ENCODE data around the gene PLA2G2A.

The PLA2G2A gene

DNA sequence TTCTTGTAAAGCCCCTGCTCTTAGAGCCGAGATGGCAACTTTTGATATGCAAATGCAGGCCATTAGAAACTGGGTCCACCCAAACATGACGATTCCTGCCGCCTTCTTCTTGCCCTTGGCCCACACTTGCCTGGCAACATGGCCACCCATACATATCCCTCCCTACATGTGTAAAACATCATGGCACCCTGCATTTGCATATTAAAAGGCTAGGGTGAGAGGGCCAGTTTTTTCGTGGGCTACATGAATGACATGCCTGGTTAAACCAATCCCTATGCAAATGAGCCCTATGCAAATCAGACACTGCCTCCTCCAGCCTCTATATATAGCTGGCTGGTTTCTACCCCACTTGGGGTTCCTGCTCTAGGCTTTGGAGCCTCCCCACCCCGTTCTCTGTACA is 18.8 kb downstream of the PLA2G2A start:
- Mint-ChIP-seq H3K9me3 (peaks cover 5% of the 10 kb centered on the region), H3K36me3 (peaks cover 2% of the 10 kb centered on the region), H3K27ac (no peak overlapping the region), H3K4me3 (no peak overlapping the region), H3K27me3 (peaks cover 31% of the 10 kb centered on the region), H3K4me1 (peaks cover 6% of the 10 kb centered on the region)
- DNase-seq (ENCODE audit: low spot score in 2 of 2) = no peak
- peak; percentile 70 for ATAC-seq (ENCODE audit: low read depth)

DNA sequence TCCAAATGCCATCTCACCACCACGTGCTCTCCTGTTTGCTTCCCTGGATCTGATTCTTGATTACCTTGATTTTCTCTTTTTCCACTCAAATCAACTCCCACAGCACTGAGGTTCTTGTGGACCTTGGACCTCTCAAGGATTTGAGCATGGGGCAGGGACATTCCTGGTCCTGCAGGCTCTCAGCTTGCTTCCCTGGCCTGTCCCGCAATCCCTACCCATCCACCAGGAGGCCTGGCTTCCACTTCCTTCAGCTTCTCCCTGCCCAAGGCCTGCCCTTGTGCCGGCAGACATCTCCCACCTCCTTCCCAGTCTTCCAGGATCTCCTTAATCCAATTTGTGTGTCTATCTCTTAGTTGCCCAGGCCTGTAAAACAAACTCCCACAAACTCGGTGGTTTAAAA is 21.6 kb downstream of the PLA2G2A start:
- DNase-seq (ENCODE audit: low spot score in 2 of 2) = no peak
- H3K36me3 Mint-ChIP-seq = peaks cover 2% of the 10 kb centered on the region
- peaks cover 26% of the 10 kb centered on the region for H3K27me3 Mint-ChIP-seq
- ATAC-seq (ENCODE audit: low read depth) = no peak
- H3K9me3 Mint-ChIP-seq = peaks cover 8% of the 10 kb centered on the region
- H3K4me3 Mint-ChIP-seq = no peak overlapping the region
- H3K27ac Mint-ChIP-seq = no peak overlapping the region
- peaks cover 6% of the 10 kb centered on the region for H3K4me1 Mint-ChIP-seq

DNA sequence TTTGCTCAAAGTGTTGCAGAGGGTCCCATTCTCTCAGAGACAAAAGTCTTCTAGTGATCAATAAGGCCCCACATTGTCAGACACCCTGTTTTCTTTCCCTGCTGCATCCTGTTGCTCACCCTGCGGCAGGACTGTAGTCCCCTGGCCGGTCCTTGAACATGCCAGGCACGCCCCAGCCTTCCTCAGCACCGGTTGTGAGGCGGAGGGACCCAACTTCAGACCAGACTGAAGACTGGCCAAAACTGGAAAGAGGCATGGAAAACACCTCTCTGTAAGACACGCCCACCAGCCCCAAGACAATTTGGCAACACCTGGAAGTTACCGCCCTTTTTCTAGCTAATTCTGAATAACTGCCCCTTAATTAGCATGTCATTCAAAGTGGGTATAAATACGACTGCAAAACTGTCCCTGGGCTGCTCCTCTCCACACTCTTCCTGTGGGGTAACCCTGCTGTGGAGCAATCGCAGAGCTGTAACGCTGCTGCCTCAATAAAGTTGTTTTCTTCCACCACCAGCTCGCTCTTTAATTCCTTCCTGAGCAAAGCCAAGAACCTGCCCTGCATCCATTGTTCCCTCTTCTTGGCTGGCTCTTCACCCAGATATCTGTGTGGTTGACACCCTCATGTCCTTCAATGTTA is 23.8 kb downstream of the PLA2G2A start:
- Mint-ChIP-seq H3K4me3 (no peak overlapping the region), H3K9me3 (peaks cover 7% of the 10 kb centered on the region), H3K4me1 (peaks cover 3% of the 10 kb centered on the region), H3K36me3 (peaks cover 2% of the 10 kb centered on the region), H3K27ac (no peak overlapping the region), H3K27me3 (peaks cover 18% of the 10 kb centered on the region)
- no peak for DNase-seq (ENCODE audit: low spot score in 2 of 2)
- no peak for ATAC-seq (ENCODE audit: low read depth)

DNA sequence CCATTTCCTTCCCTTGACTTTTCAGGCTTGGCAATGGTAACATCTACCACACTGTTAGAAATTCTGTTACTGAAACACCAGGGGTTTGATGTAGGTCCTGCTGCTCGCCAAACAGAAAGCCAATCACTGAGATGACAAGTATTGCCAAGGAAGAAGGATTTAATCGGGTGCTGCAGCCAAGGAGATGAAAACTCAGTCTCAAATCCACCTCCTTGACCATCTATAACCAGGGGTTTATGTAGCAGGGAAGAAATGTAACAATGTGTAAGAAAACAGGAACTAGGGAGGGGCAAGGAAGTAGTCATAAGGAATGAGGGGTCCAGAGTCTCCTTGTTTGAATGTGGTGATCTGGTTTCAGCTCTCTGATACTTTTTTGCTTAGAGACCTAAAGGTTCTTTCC is 25.4 kb downstream of the PLA2G2A start:
- ATAC-seq (ENCODE audit: low read depth) (no peak), DNase-seq (ENCODE audit: low spot score in 2 of 2) (no peak)
- Mint-ChIP-seq H3K4me3 (no peak overlapping the region), H3K27ac (no peak overlapping the region), H3K4me1 (no peaks in the 10 kb centered on the region), H3K36me3 (peaks cover 2% of the 10 kb centered on the region), H3K9me3 (peaks cover 7% of the 10 kb centered on the region), H3K27me3 (peaks cover 20% of the 10 kb centered on the region)

DNA sequence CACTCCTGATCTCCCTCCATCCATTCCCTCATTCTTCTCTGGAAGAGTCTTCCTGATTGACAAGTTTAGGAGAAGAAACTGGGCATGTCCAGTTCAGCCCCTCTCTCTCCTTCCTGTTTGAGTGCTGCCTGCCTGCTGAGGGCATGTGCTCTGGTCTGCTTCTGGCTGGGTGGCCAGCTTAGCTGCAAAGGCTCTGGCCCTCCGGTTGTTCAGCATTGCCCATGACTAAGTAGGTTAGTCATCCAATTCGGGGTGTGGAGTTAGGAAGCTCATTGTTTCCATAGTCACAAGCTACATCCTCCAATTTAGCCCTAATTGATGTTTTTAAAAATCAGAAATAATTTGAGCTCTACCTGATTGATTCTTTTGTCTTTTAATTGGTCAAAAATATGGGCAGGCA is 30.4 kb downstream of the PLA2G2A start:
- Mint-ChIP-seq H3K4me1 (no peaks in the 10 kb centered on the region), H3K36me3 (no peaks in the 10 kb centered on the region), H3K4me3 (no peak overlapping the region), H3K27ac (no peak overlapping the region), H3K27me3 (peaks cover 18% of the 10 kb centered on the region), H3K9me3 (peaks cover 2% of the 10 kb centered on the region)
- ATAC-seq (ENCODE audit: low read depth) (no peak), DNase-seq (ENCODE audit: low spot score in 2 of 2) (no peak)

DNA sequence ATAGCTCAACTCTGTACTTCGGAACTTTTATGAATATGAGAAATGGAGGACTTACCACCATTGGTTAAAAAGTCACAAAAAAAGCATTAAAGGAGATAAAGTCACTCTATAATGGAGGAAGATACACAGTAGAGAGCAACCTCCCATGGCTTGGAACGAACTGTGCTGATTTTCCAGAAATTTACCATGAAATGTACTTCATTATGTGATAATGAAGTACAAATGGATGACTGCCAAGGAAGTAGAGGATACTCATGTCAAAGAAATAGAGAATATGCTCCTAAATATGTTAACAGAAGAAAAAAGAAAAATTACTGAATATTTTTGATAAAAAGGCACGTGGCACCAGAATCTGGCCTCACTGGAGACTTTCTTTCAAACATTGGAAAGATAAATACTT is 32.4 kb downstream of the PLA2G2A start:
- H3K4me3 Mint-ChIP-seq = no peak overlapping the region
- ATAC-seq (ENCODE audit: low read depth) = no peak
- no peak overlapping the region for H3K27ac Mint-ChIP-seq
- no peaks in the 10 kb centered on the region for H3K4me1 Mint-ChIP-seq
- H3K27me3 Mint-ChIP-seq = peaks cover 17% of the 10 kb centered on the region
- no peaks in the 10 kb centered on the region for H3K36me3 Mint-ChIP-seq
- no peak for DNase-seq (ENCODE audit: low spot score in 2 of 2)
- peaks cover 1% of the 10 kb centered on the region for H3K9me3 Mint-ChIP-seq

DNA sequence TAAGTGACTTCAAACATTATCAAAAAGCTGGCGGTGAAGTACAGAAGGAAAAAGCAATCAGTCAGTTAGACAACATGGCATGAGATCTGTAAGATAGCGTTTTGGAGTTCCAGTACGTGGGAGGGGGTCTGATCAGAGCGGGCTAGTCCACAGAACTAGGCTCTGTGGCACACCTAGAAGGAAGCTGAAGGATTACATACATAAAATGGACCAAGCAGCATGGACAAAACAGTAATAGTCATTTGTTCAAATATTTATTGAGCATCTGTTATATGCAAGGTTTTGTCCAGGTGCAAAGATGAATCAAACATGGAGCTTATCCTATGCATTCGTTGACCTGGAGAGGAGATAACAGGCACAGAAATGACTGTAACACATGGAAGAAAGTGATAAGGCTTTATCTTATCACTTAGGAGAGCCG is 33.1 kb downstream of the PLA2G2A start:
- Mint-ChIP-seq H3K27me3 (peaks cover 17% of the 10 kb centered on the region), H3K4me3 (no peak overlapping the region), H3K36me3 (no peaks in the 10 kb centered on the region), H3K27ac (no peak overlapping the region), H3K4me1 (no peaks in the 10 kb centered on the region), H3K9me3 (peaks cover 1% of the 10 kb centered on the region)
- DNase-seq (ENCODE audit: low spot score in 2 of 2) (no peak), ATAC-seq (ENCODE audit: low read depth) (no peak)

DNA sequence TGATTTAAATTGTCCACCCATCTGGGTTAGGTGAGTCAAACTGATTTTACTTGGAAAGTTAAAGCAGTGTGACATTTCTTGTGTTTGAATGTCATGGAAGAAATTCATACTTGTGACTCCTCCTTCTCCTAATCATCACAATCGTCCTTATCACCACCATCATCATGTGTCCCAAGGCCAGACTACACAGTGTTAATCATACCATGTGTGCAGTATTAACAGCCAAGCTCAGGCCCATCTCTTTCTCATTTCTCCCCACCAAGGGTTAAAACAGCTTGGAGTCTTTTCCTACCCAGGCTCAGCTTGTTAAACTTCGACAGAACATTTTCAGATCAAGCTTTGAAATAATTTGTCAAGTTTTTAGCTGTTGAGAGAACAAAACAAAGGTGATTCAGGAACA is 33.5 kb downstream of the PLA2G2A start:
- Mint-ChIP-seq H3K4me3 (no peak overlapping the region), H3K4me1 (no peaks in the 10 kb centered on the region), H3K27me3 (peaks cover 17% of the 10 kb centered on the region), H3K9me3 (peaks cover 1% of the 10 kb centered on the region), H3K27ac (no peak overlapping the region), H3K36me3 (no peaks in the 10 kb centered on the region)
- no peak for DNase-seq (ENCODE audit: low spot score in 2 of 2)
- no peak for ATAC-seq (ENCODE audit: low read depth)

DNA sequence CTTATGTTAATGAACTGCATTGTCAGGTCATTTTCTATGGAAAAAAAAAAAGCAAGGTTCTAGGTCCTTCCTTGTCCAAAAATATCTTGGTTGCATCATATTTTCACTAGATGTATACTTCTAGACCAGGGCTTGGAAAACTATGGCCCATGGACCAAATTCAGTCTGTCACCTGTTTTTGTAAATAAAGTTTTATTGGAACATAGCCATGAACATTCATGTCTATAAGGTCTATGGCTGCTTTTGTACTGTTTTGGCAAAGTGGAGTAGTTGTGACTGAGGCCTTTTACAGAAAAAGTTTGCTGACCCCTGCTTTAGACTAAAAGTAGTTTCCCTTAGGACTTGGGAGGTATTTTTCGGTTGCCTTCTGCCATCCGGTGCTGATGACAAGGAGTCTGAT is 36.8 kb downstream of the PLA2G2A start:
- no peak overlapping the region for H3K4me3 Mint-ChIP-seq
- H3K27me3 Mint-ChIP-seq = peaks cover 10% of the 10 kb centered on the region
- peaks cover 4% of the 10 kb centered on the region for H3K9me3 Mint-ChIP-seq
- no peak for ATAC-seq (ENCODE audit: low read depth)
- no peaks in the 10 kb centered on the region for H3K4me1 Mint-ChIP-seq
- H3K27ac Mint-ChIP-seq = no peak overlapping the region
- DNase-seq (ENCODE audit: low spot score in 2 of 2) = no peak
- H3K36me3 Mint-ChIP-seq = no peaks in the 10 kb centered on the region

DNA sequence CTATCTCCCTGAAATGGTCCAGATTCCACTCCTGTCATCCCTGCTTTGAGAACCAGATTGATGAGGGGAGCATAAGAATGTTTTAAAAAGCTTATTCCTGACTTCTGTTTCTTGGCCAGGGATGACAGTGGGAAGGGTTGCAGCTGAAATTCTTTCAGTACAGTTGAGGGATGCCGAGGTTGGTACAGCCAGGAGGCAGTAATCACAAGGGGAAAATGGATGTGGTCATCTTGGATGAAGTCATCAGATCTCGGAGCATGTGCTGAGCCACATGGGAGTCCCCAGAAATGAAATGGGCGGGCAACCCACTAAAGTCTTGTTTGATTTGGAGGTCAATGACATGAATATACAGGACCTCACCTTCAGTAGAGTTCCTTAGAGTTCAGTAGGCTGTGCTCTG is 37.3 kb downstream of the PLA2G2A start:
- H3K27me3 Mint-ChIP-seq = peaks cover 10% of the 10 kb centered on the region
- H3K9me3 Mint-ChIP-seq = peaks cover 4% of the 10 kb centered on the region

DNA sequence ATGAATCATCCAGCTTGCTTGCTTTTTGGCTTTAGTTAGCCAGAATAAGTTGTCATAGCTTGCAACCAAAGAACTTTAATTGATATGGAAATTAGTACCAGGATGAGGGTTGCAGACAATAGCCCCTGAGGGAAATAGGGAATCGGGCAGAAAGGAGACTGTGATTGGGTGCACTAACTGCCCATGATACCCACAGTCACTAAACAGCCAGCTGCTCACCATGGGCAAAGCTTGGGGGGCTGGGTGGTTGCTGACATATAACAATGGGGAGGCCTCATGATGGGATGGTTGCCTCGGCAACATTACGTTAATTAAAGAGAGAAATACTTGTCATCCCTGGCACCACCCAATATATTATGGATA is 38.2 kb downstream of the PLA2G2A start:
- H3K9me3 Mint-ChIP-seq = peaks cover 4% of the 10 kb centered on the region
- H3K27ac Mint-ChIP-seq = no peak overlapping the region
- peaks cover 3% of the 10 kb centered on the region for H3K4me1 Mint-ChIP-seq
- no peaks in the 10 kb centered on the region for H3K36me3 Mint-ChIP-seq
- no peak for ATAC-seq (ENCODE audit: low read depth)
- DNase-seq (ENCODE audit: low spot score in 2 of 2) = no peak
- H3K27me3 Mint-ChIP-seq = peaks cover 7% of the 10 kb centered on the region
- no peak overlapping the region for H3K4me3 Mint-ChIP-seq

More for the DNA sequence above, 37.3 kb downstream of the PLA2G2A start:
- DNase-seq (ENCODE audit: low spot score in 2 of 2) (no peak), ATAC-seq (ENCODE audit: low read depth) (no peak)
- Mint-ChIP-seq H3K36me3 (no peaks in the 10 kb centered on the region), H3K4me3 (no peak overlapping the region), H3K4me1 (no peaks in the 10 kb centered on the region), H3K27ac (no peak overlapping the region)

DNA sequence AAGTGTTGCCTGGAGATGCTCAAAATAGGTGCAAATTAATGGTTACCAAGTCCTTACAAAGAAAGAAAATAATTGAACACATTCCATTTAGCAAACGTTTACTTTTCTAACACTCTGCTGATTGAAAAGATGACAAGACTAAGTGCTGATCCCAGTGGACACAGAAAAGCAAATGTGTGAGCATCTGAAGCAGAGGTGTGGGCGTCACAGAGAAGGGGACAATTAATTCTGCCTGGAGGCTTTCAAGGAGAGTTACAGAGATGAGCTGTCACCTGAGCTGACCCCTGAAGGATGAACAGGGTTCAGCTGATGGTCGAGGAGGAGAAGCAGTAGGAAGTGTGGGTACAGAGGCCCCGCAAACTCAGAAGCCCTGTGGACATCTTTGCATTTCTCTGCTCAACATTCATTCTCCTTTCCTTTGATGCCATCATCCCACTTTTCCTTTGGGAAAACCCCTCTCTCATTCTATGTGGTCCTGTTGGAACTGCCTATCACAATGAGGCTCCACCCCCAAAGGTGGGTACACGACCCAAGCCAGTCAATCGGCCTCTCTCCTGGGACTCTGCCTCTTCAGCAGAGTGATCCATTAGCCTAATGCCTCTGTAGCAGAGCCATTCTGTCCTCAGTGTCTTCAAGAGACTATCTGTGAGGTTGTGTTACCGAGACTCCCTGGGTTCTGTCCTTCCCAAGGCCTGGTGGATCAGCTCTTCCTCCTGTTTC is 38.8 kb downstream of the PLA2G2A start:
- Mint-ChIP-seq H3K27ac (no peak overlapping the region), H3K36me3 (no peaks in the 10 kb centered on the region), H3K4me1 (peaks cover 6% of the 10 kb centered on the region), H3K27me3 (peaks cover 6% of the 10 kb centered on the region), H3K9me3 (peaks cover 4% of the 10 kb centered on the region), H3K4me3 (no peak overlapping the region)
- ATAC-seq (ENCODE audit: low read depth) (no peak), DNase-seq (ENCODE audit: low spot score in 2 of 2) (no peak)

DNA sequence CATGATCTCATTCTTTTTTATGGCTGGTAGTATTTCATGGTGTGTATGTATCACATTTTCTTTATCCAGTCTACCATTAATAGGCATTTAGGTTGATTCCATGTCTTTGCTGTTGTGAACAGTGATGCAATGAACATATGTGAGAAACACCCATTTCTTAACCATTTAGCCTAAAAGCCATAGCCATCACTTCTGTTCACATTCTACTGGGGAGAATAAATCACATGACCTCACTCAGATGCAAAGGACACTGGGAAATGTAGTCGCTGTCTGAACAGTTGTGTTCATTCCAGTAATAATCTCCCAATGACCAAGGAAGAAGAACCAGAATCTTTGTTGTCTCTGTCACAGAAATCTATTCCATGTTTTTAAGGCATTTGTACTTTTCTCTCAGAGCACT is 40.9 kb downstream of the PLA2G2A start:
- H3K4me1 Mint-ChIP-seq = peaks cover 6% of the 10 kb centered on the region
- H3K27me3 Mint-ChIP-seq = no peaks in the 10 kb centered on the region
- DNase-seq (ENCODE audit: low spot score in 2 of 2) (no peak), ATAC-seq (ENCODE audit: low read depth) (no peak)
- no peak overlapping the region for H3K27ac Mint-ChIP-seq
- H3K4me3 Mint-ChIP-seq = no peak overlapping the region
- H3K36me3 Mint-ChIP-seq = peaks cover 1% of the 10 kb centered on the region
- H3K9me3 Mint-ChIP-seq = peaks cover 4% of the 10 kb centered on the region

DNA sequence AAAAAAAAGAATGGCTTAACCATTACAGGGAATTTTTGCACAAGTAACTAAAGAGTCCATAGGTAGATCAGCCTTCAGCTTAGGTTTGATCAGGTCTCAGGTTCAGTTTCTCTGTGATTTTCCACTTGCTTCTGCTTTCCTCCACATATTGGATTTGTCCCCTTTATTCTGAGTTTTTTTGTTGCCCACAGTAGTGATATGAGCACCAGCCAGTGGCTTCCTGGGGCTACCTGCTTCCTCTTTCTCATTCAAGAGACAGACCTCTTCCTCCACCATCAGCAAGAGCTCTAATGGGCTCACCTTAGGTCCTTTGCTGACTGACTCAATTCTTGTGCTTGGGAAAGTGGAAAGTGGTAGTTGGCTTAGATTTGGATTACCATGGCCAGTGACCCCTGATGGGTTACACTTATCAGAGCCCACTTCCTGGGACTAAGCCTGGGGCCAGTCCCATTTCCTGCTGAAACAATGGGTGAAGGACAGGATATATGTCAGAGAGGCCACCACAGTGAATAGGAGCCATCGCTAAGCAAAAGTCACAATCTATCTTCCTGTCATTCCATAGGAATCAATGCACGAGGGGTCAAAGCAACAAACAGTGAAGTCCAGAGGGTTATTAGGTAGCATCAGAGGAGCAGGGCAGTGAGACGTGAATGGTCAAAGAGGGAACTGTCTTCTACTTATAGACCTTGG is 43.2 kb downstream of the PLA2G2A start:
- Mint-ChIP-seq H3K9me3 (peaks cover 15% of the 10 kb centered on the region), H3K4me1 (peaks cover 6% of the 10 kb centered on the region), H3K27ac (no peak overlapping the region), H3K27me3 (peaks cover 2% of the 10 kb centered on the region), H3K4me3 (no peak overlapping the region), H3K36me3 (peaks cover 6% of the 10 kb centered on the region)
- DNase-seq (ENCODE audit: low spot score in 2 of 2) (no peak), ATAC-seq (ENCODE audit: low read depth) (peak; percentile 37)

Data from memory B cell (primary cell).